KMS-11 (cell line): ENCODE results near the gene FAM13A.

ENCODE experiments used
- H2AFZ ChIP-seq: fragments of 200-600 bp; sonication (generic); 2 replicates; pipeline ENCODE4 v1.6.1; 2016; ENCODE audit warnings: antibody characterized with exemption, mixed run types, low read depth
- H3K27ac ChIP-seq: fragments of 200-600 bp; sonication (generic); 2 replicates; pipeline ENCODE4 v1.6.1; 2016; ENCODE audit warnings: mild to moderate bottlenecking, mixed run types
- H3K27me3 ChIP-seq: fragments of 200-600 bp; sonication (generic); 2 replicates; pipeline ENCODE4 v1.6.1; 2017; ENCODE audit warnings: mild to moderate bottlenecking, low read depth, mixed run types, moderate library complexity; ENCODE audit not compliant: insufficient read depth
- H3K36me3 ChIP-seq: fragments of 200-600 bp; sonication (generic); 2 replicates; pipeline ENCODE4 v1.6.1; 2017; ENCODE audit warnings: mild to moderate bottlenecking, mixed run types; ENCODE audit not compliant: insufficient read depth
- H3K4me1 ChIP-seq: fragments of 200-600 bp; sonication (generic); 2 replicates; pipeline ENCODE4 v1.6.1; 2016; ENCODE audit warnings: mild to moderate bottlenecking, low read depth, mixed run types; ENCODE audit not compliant: poor library complexity, severe bottlenecking
- H3K4me2 ChIP-seq: fragments of 200-600 bp; sonication (generic); 2 replicates; pipeline ENCODE4 v1.7.0; 2016; ENCODE audit warnings: mild to moderate bottlenecking, mixed run types
- H3K4me3 ChIP-seq: fragments of 200-600 bp; sonication (generic); IDR thresholded peaks from 2 replicates; pipeline ENCODE4 v1.6.1; 2017; ENCODE audit warnings: low read depth, low read length, mixed read lengths; ENCODE audit not compliant: insufficient read depth
- H3K79me2 ChIP-seq: fragments of 200-600 bp; sonication (generic); 2 replicates; pipeline ENCODE4 v1.6.1; 2016; ENCODE audit warnings: low read depth, mixed run types; ENCODE audit not compliant: insufficient read depth
- H3K9ac ChIP-seq: fragments of 200-600 bp; sonication (generic); 2 replicates; pipeline ENCODE4 v1.6.1; 2016; ENCODE audit warnings: mild to moderate bottlenecking, mixed run types
- H4K20me1 ChIP-seq: fragments of 200-600 bp; sonication (generic); 2 replicates; pipeline ENCODE4 v1.6.1; 2016; ENCODE audit warnings: mild to moderate bottlenecking, mixed run types; ENCODE audit not compliant: insufficient read depth
- TF ChIP-seq, protein P1 (sequence below): fragments of 200-600 bp; sonication (generic); conservative IDR thresholded peaks from 2 replicates; pipeline ENCODE4 v1.6.1; 2017; ENCODE audit warnings: low read depth, mild to moderate bottlenecking, antibody characterized with exemption, low read length, moderate library complexity, mixed read lengths

Gene FAM13A

DNA sequence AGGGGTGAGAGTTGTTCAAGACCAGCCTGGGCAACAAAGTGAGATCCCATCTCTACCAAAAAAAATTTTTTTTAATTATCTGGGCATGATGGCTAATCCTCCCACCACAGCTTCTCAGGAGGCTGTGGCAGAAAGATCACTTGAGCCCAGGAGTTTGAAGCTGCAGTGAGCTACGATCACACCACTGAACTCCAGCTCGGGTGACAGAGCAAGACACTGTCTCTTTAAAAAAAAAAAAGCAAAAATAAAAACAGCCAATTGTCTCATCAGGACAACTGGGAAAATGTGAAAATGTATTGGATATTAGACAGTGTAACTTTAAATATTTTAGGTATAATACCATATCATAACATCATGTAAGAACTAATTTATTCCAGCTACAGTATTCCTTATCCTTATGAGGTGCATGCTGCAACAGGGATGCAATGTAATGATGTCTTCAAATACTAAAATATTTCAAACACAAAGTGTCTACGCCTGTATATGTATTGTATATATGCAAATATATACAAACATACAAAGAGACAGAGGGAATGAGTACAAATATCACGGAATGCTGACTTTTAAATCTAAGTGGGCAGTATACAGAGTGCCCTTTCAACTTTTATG lies 17.2 kb downstream of the FAM13A start:
- no peaks in the 10 kb centered on the region for H3K36me3 ChIP-seq
- H3K27ac ChIP-seq, result no peak overlapping the region
- H3K4me2 ChIP-seq, result no peak overlapping the region
- H2AFZ ChIP-seq, result no peak overlapping the region
- TF ChIP-seq, protein P1, sequence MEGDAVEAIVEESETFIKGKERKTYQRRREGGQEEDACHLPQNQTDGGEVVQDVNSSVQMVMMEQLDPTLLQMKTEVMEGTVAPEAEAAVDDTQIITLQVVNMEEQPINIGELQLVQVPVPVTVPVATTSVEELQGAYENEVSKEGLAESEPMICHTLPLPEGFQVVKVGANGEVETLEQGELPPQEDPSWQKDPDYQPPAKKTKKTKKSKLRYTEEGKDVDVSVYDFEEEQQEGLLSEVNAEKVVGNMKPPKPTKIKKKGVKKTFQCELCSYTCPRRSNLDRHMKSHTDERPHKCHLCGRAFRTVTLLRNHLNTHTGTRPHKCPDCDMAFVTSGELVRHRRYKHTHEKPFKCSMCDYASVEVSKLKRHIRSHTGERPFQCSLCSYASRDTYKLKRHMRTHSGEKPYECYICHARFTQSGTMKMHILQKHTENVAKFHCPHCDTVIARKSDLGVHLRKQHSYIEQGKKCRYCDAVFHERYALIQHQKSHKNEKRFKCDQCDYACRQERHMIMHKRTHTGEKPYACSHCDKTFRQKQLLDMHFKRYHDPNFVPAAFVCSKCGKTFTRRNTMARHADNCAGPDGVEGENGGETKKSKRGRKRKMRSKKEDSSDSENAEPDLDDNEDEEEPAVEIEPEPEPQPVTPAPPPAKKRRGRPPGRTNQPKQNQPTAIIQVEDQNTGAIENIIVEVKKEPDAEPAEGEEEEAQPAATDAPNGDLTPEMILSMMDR, result no peak
- H3K9ac ChIP-seq, result no peak overlapping the region
- H3K79me2 ChIP-seq, result no peaks in the 10 kb centered on the region
- no peak overlapping the region for H3K4me3 ChIP-seq
- no peaks in the 10 kb centered on the region for H4K20me1 ChIP-seq
- H3K27me3 ChIP-seq, result no peaks in the 10 kb centered on the region
- no peaks in the 10 kb centered on the region for H3K4me1 ChIP-seq

- TF ChIP-seq, protein P1, result no peak
- no peaks in the 10 kb centered on the region for H3K79me2 ChIP-seq
- H3K27me3 ChIP-seq, result no peaks in the 10 kb centered on the region
These were observed 20.4 kb downstream of the FAM13A start for GRCh38 chr4:89036535-89036934.

DNA sequence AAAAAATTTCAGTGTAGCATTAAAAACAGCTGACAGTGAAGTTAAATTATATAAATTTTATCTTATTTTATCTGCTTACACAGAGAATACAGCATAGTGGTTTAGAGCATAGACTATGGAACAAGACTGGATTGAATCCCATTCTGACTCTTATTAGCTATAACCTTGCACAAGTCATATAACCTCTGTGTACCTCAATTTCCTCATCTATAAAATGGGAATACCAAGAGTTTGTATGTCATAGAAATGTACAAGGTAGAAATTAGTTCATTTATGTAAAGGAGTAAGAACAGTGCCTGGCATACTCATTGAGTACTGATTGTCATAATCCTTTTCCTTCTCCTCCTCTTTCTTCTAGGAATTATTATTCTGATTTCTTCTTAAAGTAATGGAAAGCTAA lies 25.7 kb downstream of the FAM13A start:
- TF ChIP-seq, protein P1, result no peak
- H2AFZ ChIP-seq, result no peak overlapping the region
- no peaks in the 10 kb centered on the region for H3K79me2 ChIP-seq

More at GRCh38 chr4:89036535-89036934, 20.4 kb downstream of the FAM13A start:
- Histone ChIP-seq H4K20me1 (no peaks in the 10 kb centered on the region), H2AFZ (no peak overlapping the region), H3K9ac (no peak overlapping the region), H3K4me2 (no peak overlapping the region), H3K36me3 (no peaks in the 10 kb centered on the region), H3K27ac (no peak overlapping the region), H3K4me3 (no peak overlapping the region), H3K4me1 (no peaks in the 10 kb centered on the region)

GRCh38 chr4:89029591-89029990 lies 27.4 kb downstream of the FAM13A start:
- no peaks in the 10 kb centered on the region for H3K36me3 ChIP-seq
- H3K79me2 ChIP-seq, result no peaks in the 10 kb centered on the region
- no peak overlapping the region for H3K4me3 ChIP-seq
- no peaks in the 10 kb centered on the region for H4K20me1 ChIP-seq
- no peak overlapping the region for H2AFZ ChIP-seq
- no peaks in the 10 kb centered on the region for H3K27me3 ChIP-seq
- H3K9ac ChIP-seq, result no peak overlapping the region
- H3K4me2 ChIP-seq, result no peak overlapping the region
- H3K27ac ChIP-seq, result no peak overlapping the region
- no peaks in the 10 kb centered on the region for H3K4me1 ChIP-seq
- TF ChIP-seq, protein P1, result no peak

More for the DNA sequence above, 25.7 kb downstream of the FAM13A start:
- Histone ChIP-seq H4K20me1 (no peaks in the 10 kb centered on the region), H3K36me3 (no peaks in the 10 kb centered on the region), H3K9ac (no peak overlapping the region), H3K4me3 (no peak overlapping the region), H3K4me2 (no peak overlapping the region), H3K27ac (no peak overlapping the region), H3K27me3 (no peaks in the 10 kb centered on the region), H3K4me1 (no peaks in the 10 kb centered on the region)
